ENCODE results near the gene C1QTNF3. TPM values are rescaled to one million over a fixed set of nuclear protein-coding genes. Genes with fewer than 3 reads are reported as not detected.

C1QTNF3 gene
- total RNA-seq, 1 donor from 2014 or later = 3.9 TPM

DNA sequence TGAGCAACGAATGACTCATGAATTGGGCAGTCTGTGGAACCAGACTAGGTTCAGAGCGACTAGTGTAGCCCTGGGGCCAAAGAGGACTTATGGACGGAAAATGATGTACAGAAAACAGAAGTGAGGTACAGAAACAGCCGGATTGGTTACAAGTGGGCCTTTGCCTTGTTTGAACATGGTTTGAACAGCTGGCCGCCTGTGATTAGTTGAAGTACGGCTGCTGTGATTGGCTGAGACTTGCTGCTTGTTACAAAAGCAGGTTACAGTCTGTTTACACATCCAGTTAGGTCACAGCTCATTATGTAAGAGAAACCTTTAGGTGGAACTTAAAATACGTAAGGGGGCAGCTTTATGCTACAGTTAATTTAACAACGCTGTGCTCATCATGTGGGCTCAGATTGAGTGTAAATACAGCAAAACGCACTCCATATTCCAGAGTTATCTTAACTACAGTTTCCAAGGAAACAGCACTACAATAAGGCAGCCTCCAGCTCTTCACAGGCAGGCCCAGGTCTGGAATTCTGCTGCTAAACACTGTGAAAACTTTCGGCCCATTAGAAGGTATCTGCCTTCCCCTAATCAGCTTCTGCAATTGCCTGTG lies 41.7 kb downstream of the C1QTNF3 start:
- intact Hi-C loops (cut with micrococcal nuclease) = loop anchor here (10.0 kb wide), 1 partner anchor 243 kb away; no protein-coding TSS in a partner anchor

DNA sequence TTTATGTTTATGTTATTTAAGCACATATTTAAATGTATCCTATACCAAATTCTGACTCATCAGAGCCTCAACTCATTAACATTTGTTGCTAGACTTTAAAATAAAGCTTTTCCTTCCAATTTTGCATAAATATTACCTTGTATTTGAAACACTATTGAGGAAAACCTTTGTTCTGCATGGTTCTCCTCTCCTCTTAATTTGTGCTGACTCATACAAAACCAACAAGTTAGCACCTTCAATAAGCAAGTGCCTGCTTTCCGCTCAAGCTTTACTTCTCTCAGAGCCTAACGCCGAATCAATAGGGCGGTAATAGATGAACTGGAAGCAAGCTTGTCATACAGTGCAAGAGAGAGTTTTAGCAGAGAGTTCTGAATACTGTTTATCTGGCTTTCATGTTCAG lies 43.0 kb downstream of the C1QTNF3 start:
- intact Hi-C loops (cut with micrococcal nuclease) = loop anchor here (10.0 kb wide), 1 partner anchor 245 kb away; no protein-coding TSS in a partner anchor

DNA sequence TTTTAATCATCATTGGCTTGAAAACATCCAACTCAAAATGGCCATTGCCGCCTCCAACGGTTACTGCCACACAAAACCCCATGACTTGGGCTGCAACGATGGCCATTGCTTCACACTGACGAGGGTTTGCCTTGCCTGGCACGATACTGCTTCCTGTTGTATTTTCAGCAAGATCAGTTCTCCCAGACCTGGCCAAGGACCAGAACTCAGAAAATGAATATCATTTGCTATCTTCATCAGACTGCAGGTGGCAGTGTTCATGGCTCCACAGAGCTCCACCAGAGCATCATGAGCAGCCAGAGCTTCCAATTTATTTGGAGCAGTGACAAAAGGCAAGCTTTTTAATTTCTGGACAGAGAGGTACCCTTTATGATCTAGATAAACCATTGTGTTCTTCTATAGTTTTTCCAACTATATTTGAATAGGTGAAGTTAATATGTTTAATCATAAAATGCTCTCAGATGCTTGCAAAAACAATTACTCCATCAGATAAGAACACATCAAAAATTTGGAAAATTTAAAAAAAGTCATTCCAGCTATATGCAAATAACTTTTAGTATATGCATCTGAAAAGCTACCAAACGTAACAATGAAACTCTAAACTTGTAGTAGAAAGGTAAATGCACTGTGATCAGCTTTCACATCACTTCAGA lies 45.6 kb downstream of the C1QTNF3 start:
- intact Hi-C loops (cut with micrococcal nuclease) = loop anchor here (1.0 kb wide), 1 partner anchor 468 kb away; no protein-coding TSS in a partner anchor

DNA sequence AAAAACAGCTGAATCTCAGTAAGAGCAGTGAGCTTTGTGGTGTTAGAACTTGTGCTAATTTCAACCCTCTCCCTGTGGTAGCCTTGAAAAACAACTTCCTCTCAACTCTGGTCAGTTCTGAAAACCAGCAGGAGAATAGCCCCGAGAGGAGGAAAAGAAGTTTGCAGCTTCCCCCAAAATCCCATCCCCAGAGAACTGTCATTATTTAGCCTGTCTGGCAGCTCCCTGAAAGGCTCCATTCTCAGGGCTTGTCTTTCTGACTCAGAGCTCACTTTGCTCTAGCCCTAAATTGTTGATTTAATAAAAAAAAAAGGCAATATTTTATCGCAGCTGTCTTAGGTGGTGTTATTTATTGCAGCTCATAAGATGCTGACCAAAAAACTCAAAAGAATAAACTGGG lies 47.1 kb downstream of the C1QTNF3 start:
- intact Hi-C loops (cut with micrococcal nuclease) = loop anchor here (2.0 kb wide), 2 partner anchors 13 to 27 kb away; partner anchors contain the start of gene AMACR

DNA sequence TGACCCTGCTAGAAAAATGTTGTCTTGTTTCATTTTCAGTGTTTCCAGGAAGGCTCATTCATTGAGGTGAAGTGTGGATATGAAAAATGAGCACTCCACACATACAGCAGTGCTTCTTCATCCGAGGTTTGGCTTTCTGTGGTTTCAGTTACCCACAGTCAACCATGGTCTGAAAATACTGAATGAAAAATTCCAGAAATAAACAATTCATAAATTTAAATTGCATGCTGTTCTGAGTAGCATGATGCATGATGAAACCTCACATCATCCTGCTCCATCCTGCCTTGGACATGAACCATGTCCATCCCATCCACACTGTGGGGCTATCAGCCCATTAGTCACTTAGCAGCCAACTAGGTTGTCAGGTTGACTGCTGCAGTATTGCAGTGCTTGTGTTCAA lies 48.2 kb downstream of the C1QTNF3 start:
- intact Hi-C loops (cut with micrococcal nuclease) = loop anchor here (2.0 kb wide), 2 partner anchors 14 to 28 kb away; partner anchors contain the start of gene AMACR

DNA sequence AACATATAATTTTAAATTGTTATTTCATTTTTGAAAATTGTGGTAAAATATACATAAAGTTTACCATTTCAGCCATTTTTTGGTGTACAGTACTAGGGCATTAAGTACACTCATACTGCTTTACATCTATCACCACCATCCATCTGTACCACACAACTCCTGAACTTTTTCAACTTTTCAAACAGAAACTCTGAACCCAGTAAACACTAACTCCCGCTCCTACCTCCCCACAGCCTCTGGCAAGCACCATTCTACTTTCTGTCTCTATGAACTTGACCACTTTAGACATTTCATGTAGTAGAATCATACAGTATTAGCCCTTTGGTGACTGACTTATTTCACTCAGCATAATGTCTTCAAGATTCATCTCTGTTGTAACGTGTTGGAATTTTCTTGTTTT lies 50.1 kb downstream of the C1QTNF3 start:
- intact Hi-C loops (cut with micrococcal nuclease) = no loop called here

DNA sequence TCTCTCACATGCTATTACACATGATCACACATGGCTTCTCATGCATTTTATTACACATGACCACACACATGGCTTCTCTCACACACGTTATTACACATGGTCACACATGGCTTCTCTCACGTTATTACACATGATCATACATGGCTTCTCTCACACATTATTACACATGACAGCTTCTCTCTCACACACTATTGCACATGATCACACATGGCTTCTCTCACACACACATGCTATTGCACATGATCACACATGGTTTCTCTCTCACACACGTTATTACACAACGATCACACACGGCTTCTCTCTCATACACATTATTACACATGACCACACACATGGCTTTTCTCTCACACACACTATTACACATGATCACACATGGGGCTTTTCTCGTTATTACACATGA lies 57.6 kb downstream of the C1QTNF3 start:
- intact Hi-C loops (cut with micrococcal nuclease) = no loop called here

DNA sequence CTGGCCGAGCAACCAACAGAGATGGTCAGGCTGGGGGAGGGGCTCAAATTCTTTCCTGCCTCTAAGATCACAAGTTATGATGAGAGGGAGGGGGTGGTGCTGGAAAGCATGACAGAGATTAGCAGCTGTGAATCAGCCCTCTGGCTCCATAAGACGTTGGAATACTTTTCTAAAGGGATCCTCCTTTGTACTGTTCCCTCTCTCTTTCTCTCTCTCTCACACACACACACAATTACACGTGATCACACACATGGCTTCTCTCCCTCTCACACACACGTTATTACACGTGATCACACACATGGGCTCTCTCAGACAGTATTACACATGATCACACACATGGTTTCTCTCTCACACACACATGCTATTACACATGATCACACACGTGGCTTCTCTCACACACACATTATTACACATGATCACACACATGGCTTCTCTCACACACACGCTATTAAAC lies 58.3 kb downstream of the C1QTNF3 start, which contains the start of gene SLC45A2:
TSS of gene SLC45A2 (minus strand) at position 23 of the 454 bp plus-strand sequence. CDS start 110 bp downstream, outside the sequence.
- intact Hi-C loops (cut with micrococcal nuclease) = no loop called here

DNA sequence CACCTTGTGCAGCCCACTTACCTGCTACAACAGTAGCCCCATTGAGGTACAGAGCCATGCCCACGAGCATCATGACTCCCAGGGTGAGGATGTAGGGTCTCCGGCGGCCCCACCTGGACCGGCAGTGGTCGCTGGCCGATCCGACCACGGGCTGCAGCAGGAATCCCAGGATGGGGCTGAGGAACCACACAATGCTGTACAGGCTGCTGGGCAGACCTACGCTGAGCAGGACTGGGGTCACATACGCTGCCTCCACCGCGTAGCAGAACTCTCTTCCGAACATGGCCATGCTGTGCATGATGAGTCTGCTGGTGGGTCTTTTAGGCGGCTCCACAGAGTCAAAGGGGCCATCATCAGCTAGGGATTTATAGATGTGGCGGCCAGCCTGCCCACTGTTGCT lies 58.8 kb downstream of the C1QTNF3 start:
- intact Hi-C loops (cut with micrococcal nuclease) = no loop called here

DNA sequence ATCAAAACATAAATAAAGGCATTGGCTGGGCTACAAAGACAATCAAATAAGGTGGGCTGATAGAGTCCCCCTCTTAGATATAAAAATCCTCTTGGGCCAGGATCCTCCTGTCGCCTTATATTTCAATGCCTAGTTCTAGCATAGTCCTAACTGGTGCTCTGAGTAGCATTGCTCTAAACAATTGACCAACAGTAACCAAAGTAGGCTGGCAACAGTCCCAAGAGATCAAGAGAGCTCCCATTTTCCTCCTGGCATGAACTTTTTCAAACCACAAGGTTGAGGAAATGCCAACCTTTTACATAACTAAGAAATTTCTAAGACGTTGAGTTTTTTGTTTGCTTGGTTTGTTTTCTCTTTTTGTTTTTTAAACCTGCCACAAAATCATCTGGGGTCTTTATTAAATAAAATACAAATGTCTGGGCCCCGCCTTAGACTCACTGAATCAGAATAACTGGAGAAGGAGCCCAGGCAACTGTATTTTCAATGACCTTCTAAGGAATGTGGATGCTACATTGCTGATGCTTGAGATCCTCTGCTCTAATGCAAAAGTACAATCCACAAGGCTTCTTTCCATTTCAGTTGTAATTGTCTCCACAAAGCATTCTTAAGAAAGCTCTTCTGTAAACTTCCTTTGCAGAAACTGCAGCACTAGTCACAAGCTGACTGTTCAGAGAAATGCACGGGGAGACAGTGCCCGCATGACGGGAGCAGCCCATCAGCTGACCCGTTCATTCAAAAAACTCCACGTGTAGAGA lies 61.4 kb downstream of the C1QTNF3 start:
- intact Hi-C loops (cut with micrococcal nuclease) = no loop called here

DNA sequence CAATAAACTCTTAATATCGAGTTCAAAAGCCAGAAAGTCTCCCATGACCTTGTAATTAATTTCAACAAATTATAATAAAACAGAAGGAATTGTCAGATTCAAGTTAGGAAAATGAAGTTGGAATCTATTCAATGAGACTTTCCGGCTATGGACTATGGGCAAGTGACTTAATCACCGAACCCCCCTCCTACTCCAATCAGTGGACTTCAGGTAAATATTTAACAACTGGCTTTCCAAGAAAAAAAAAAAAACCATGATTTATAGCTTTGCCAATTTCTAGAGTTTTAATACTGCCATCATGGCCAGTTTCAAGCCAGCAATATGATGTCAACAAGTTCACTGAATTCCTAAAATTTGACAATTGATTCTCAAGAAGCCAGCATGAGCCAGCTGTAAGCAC lies 63.0 kb downstream of the C1QTNF3 start:
- intact Hi-C loops (cut with micrococcal nuclease) = no loop called here

DNA sequence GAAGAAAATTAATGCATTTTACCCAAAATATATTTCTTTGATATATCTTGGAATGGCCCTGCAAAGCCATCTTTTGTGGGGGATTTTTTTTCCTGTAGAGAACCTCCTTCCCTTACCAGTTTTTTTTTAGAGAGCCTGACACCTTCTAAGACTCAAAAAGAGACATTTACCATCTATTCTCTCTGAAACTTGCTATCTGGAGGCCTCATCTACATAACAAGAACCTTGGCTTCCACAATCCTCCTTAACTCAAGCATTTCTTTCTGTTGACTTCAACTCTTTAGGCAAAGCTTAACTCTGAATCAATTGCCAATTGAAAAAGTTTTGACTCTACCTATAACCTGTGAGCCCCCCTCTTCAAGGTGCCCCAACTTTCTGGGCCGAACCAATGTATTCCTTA lies 64.7 kb downstream of the C1QTNF3 start:
- intact Hi-C loops (cut with micrococcal nuclease) = no loop called here

DNA sequence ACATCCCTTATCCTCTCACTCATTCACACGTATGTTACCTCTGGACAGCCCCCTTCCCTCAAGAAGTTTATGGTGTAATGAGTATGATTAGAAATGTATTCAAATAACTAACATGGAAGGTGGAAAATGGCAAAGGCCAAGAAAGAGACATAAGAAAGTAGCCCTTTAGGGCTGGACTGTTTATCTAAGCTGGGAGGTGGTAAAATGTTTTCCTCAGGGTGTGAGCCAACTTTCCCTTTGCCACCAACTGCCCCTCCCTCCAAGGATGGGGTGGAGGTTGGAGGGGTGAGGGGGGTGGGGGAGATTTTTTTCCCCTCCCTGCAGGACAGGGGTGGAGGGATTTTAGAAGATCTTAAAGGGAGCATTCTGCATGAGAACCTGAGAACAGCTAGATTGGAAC lies 66.7 kb downstream of the C1QTNF3 start:
- intact Hi-C loops (cut with micrococcal nuclease) = no loop called here

DNA sequence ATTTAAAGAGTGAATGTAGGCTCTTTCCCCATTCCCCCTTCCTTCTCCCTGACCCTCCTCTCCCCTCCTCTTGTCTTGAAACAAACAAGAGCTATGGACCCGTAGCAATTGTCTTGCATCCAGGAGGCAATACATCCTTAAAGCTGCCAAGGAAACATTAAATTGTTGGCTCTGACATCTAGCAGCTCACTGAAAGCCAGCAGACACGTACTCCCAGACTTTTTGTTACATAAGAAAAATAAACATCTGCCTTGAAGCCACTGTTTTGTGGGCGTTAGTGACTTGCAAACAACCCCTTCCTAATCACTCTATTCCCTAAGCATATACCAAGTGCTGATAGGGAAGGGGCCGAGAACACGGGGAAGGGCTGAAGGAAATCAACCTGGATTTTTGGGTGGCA lies 67.2 kb downstream of the C1QTNF3 start:
- intact Hi-C loops (cut with micrococcal nuclease) = no loop called here

DNA sequence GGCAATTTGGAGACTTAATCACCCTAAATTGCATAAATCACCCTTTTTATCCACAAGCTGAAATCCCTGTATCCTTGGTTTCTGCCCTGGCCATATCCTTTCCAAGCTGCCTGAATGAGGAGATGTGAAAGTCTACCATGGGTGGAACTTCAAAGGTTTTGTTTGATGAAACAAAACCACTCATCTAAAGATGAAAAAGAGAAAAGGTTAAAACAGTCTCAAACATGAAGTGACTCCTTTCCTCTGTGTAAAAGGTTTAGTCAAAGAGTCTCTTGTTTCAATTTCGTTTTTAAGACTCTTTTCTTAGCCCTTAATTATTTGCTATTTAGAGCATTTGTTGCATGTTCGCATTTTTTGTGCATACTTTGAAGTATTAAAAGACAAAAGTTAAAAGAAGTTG lies 69.7 kb downstream of the C1QTNF3 start:
- intact Hi-C loops (cut with micrococcal nuclease) = loop anchor here (1.0 kb wide), 1 partner anchor 35 kb away; the partner anchor contains the start of gene AMACR

DNA sequence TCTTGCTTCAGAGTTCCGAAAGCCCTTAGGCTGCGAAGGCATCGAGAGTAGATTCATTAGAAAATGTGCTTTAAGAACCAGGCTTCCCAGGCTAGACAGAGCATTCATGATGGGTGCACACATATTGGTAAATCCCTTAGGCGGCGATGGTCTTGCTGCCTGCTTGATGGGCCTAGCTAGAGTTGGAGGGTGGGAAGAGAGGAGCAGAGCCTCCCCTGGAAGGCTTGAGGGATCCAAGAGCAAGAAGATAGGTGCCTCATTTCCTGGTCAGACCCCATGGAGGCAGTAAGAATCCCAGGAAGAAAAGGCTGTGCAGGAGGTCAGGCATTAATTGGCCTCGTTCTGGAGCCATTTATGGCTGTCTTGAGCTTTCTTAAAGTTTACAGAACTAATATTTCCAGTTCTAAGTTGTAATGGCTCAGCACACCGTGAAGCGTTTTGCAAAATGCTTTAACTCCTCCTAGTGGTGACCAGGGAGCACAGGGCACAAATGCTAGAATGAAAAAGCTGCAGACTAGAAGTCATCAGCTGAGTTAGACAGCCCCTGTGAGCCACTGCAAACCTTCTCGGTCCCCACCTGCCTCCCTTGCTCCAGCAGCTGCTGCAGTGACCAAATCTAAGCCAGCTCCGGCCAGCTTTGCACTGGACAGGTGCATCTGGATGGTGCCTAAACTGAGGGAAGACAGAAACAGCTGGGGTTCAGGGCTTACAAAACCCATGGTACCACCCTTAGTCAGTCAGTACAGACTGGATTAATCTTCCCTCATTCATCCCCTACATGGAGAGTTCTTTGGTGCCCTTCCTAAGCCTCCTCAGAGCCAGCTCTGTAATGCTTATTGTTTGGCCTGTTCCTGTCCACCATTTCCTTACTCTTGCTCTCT lies 73.2 kb downstream of the C1QTNF3 start:
- intact Hi-C loops (cut with micrococcal nuclease) = loop anchor here (1.0 to 2.0 kb wide), 4 partner anchors 35 to 534 kb away; partner anchors contain the start of gene TARS1

DNA sequence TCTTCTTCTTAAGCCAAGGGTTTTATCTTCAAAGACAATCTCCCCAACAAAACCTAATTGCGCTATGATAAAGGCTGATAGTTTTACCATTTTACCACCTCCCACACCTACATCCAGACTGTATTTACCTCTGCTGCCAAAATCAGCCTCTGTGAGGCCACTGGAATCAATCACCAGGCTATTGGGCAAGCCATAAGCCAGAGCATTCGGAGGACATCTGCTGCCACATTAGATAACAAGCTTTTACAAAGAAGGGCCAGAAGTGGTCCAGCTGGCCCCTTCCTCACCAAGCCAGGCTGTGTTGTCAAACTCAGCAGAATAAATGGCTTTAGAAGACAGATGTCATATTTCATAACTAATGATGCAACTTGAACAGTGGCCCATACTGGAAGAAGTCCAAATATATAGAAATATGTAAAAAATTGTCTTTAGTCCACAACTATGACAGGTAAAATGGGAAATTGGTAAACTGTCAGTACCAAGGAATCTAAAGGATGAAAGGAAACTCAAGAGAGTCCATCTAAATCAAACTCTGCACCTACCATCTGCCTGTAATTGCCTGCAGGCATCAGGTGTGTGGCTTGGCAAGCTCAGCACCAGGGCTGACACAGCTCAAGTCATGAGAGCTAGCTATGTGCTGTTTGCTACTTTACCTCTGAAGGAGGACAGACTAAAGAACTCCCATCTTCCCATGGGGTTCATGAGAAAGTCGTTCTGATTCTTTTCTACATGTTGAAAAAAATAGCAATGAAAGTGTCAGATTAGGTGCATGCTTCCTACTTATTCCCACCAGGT lies 74.6 kb downstream of the C1QTNF3 start:
- intact Hi-C loops (cut with micrococcal nuclease) = loop anchor here (1.0 to 2.0 kb wide), 3 partner anchors 34 to 532 kb away; no protein-coding TSS in a partner anchor
